ENCODE results near the gene MVB12B. TPM values are rescaled to one million over a fixed set of nuclear protein-coding genes. Genes with fewer than 3 reads are reported as not detected.
A peak's percentile ranks its signal among the peaks of the same experiment; 100 is the strongest.

The MVB12B gene
- total RNA-seq, 1 experiment from 2014 or later, result 5.8 TPM

DNA sequence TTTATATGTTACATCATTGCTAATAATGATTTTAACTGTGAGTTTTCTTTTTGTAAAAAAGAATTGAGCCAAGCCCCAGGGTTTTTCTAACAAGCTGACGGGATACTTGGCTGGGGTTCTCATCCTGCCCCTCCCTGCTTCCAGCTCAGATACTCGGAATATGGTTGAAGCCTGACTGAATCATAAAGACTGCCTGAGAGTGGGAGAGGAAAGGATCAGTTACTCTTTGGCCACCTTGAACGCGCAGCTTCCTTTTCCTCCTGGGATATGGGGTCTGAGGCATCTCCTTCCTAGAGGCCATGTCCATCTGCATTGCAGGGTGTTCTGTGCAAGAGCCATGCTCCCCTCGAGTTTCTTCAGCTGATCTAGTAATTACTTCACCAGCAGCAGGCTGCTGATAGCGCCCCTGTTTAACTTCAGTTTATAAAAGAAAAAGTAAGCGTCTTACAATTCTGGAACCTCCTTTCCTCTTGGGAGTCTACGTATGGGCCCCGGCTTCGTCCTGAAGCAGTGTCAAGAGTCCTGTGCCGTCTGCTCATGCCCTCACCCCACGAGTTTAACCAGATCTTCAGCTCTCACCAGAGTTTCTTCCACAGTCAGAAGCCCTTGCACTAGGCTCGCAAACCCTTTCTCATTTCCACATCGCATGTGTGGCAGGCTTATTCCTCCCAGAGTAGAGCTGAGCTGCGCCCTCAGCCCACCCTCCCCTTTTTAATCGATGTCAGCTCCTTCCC is 130.0 kb downstream of the MVB12B start:
- Histone ChIP-seq H3K14ac (ENCODE audit: insufficient read depth, low read length) (no peak overlapping the region), H3K27me3 (ENCODE audit: insufficient read depth, low read length) (no peaks in the 10 kb centered on the region), H3K18ac (ENCODE audit: insufficient read length, low read depth, low read length) (no peak overlapping the region), H2AFZ (ENCODE audit: low read length) (no peak overlapping the region), H4K91ac (ENCODE audit: insufficient read length, low read depth, low read length) (no peak overlapping the region), H3K4ac (ENCODE audit: low read depth, low read length) (no peak overlapping the region), H4K20me1 (ENCODE audit: control insufficient read depth, insufficient read depth, insufficient read length) (no peaks in the 10 kb centered on the region), H3K79me1 (ENCODE audit: insufficient read depth, low read depth, low read length, poor library complexity, severe bottlenecking) (no peaks in the 10 kb centered on the region), H2BK5ac (ENCODE audit: insufficient read length, low read length) (no peak overlapping the region), H3K56ac (ENCODE audit: insufficient read length, low read depth, low read length) (no peak overlapping the region), H4K8ac (replicated peaks; ENCODE audit: insufficient read length, low read depth, low read length) (no peak overlapping the region), H2BK20ac (ENCODE audit: low read depth, low read length, poor library complexity, severe bottlenecking) (no peak overlapping the region), H2BK15ac (ENCODE audit: low read depth, low read length) (no peak overlapping the region), H3K4me2 (ENCODE audit: insufficient read depth, insufficient read length, low read length) (no peak overlapping the region), H4K5ac (ENCODE audit: insufficient read length, low read depth, low read length) (no peak overlapping the region), H3K79me2 (ENCODE audit: insufficient read depth, low read length) (no peaks in the 10 kb centered on the region), H3K9ac (ENCODE audit: extremely low read depth, insufficient read length, low read length) (no peak overlapping the region), H2BK12ac (ENCODE audit: insufficient read length, low read depth, low read length) (no peak overlapping the region), H2BK120ac (ENCODE audit: low read depth, low read length, poor library complexity, severe bottlenecking) (no peak overlapping the region), H3K23me2 (ENCODE audit: insufficient read length, low read depth, low read length, poor library complexity, severe bottlenecking) (no peaks in the 10 kb centered on the region), H3T11ph (ENCODE audit: low read length) (no peak overlapping the region), H3K27ac (ENCODE audit: insufficient read length, low read depth, low read length) (no peak overlapping the region), H3K23ac (ENCODE audit: insufficient read length, low read depth, low read length) (no peak overlapping the region), H2AK5ac (ENCODE audit: insufficient read length, low read length) (no peak overlapping the region), H3K9me3 (ENCODE audit: control insufficient read depth, low read depth, low read length) (no peaks in the 10 kb centered on the region), H3K4me1 (ENCODE audit: insufficient read depth, low read length) (no peaks in the 10 kb centered on the region; the same call in 1 of the 2 replicates)
- peak; percentile 17 for DNase-seq
- Mint-ChIP-seq H3K4me1 (peaks cover 26 to 37% of the 10 kb centered on the region in 2 experiments), H3K36me3 (ENCODE audit: insufficient read depth in 1 of 3, low read depth in 3 of 3) (no peaks in the 10 kb centered on the region), H3K27me3 (ENCODE audit: low read depth) (no peaks in the 10 kb centered on the region), H3K9me3 (no peaks in the 10 kb centered on the region), H3K27ac (peak overlapping the region in 2 of 3 experiments; percentile 28 to 34; a peak in 2 of 7 replicates), H3K4me3 (no peak overlapping the region)
- no CpG with 5 or more reads among the region's 16 CpGs for WGBS (ENCODE audit: extremely low coverage, insufficient read length, low lambda C conversion rate)
- TF ChIP-seq, protein P1, sequence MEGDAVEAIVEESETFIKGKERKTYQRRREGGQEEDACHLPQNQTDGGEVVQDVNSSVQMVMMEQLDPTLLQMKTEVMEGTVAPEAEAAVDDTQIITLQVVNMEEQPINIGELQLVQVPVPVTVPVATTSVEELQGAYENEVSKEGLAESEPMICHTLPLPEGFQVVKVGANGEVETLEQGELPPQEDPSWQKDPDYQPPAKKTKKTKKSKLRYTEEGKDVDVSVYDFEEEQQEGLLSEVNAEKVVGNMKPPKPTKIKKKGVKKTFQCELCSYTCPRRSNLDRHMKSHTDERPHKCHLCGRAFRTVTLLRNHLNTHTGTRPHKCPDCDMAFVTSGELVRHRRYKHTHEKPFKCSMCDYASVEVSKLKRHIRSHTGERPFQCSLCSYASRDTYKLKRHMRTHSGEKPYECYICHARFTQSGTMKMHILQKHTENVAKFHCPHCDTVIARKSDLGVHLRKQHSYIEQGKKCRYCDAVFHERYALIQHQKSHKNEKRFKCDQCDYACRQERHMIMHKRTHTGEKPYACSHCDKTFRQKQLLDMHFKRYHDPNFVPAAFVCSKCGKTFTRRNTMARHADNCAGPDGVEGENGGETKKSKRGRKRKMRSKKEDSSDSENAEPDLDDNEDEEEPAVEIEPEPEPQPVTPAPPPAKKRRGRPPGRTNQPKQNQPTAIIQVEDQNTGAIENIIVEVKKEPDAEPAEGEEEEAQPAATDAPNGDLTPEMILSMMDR (conservative IDR thresholded peaks at IDR 0.05), result no peak
